WTC11 (cell line): ENCODE results near the gene ESR2. TPM values are rescaled to one million over a fixed set of nuclear protein-coding genes. Genes with fewer than 3 reads are reported as not detected.

Experiments used
- ATAC-seq: fragments of 200-7000 bp; cut with Tn5 transposase; 2 replicates; pipeline ENCODE4 v1.10.0; 2021; ENCODE audit warnings: mild to moderate bottlenecking, moderate library complexity
- CTCF ChIA-PET: fragments of 300-600 bp; sonication (Branson Sonifier 250); formaldehyde crosslinking; loops from one replicate; lab custom pipeline; 2021; ENCODE audit warnings: antibody characterized with exemption; lab: Charles Lee
- POLR2A ChIA-PET: fragments of 350-600 bp; sonication (Branson Sonifier 250); formaldehyde crosslinking; loops from one replicate; lab custom pipeline; 2021; ENCODE audit warnings: antibody characterized with exemption; lab: Charles Lee
- DNase-seq: peaks from one replicate; pipeline ENCODE4 v3.0.0; 2021; ENCODE audit warnings: low spot score
- H3K27ac Mint-ChIP-seq: 2 replicates; pipeline ENCODE4 v1.8.0; 2021; ENCODE audit warnings: mixed read lengths
- H3K27me3 Mint-ChIP-seq: 2 replicates; pipeline ENCODE4 v1.8.0; 2021; ENCODE audit warnings: low read depth, mild to moderate bottlenecking, moderate library complexity, mixed read lengths
- H3K36me3 Mint-ChIP-seq: 2 replicates; pipeline ENCODE4 v1.8.0; 2021; ENCODE audit warnings: mixed read lengths
- H3K4me1 Mint-ChIP-seq: 2 replicates; pipeline ENCODE4 v1.8.0; 2022; ENCODE audit warnings: mixed read lengths
- H3K4me3 Mint-ChIP-seq: 2 replicates; pipeline ENCODE4 v1.8.0; 2021; ENCODE audit warnings: mild to moderate bottlenecking, moderate library complexity, mixed read lengths
- H3K9me3 Mint-ChIP-seq: 2 replicates; pipeline ENCODE4 v1.8.0; 2021; ENCODE audit warnings: mixed read lengths
- AFF4 ChIP-seq: sonication (generic); formaldehyde crosslinking; IDR thresholded peaks from 2 replicates; pipeline ENCODE4 v1.8.1; 2023; ENCODE audit warnings: mild to moderate bottlenecking, missing genetic modification reagents, borderline replicate concordance
- ATF1 ChIP-seq: sonication (generic); formaldehyde crosslinking; IDR thresholded peaks from 2 replicates; pipeline ENCODE4 v1.8.1; 2023; ENCODE audit warnings: mild to moderate bottlenecking, moderate library complexity, missing genetic modification reagents
- E2F1 ChIP-seq: sonication (generic); formaldehyde crosslinking; IDR thresholded peaks from 2 replicates; pipeline ENCODE4 v1.8.0; 2022; ENCODE audit warnings: mild to moderate bottlenecking, missing genetic modification reagents
- E2F5 ChIP-seq: sonication (generic); formaldehyde crosslinking; IDR thresholded peaks from 2 replicates; pipeline ENCODE4 v1.8.1; 2022; ENCODE audit warnings: mild to moderate bottlenecking, moderate library complexity, missing genetic modification reagents
- MLX ChIP-seq: sonication (generic); formaldehyde crosslinking; IDR thresholded peaks from 2 replicates; pipeline ENCODE4 v1.8.1; 2023; ENCODE audit warnings: mild to moderate bottlenecking, missing genetic modification reagents, moderate library complexity
- NFATC4 ChIP-seq: fragments of 250-450 bp; sonication (Bioruptor Pico); IDR thresholded peaks from 2 replicates; pipeline ENCODE4 v1.9.0; 2021; ENCODE audit warnings: mild to moderate bottlenecking
- USF2 ChIP-seq: sonication (generic); formaldehyde crosslinking; IDR thresholded peaks from 2 replicates; pipeline ENCODE4 v1.8.1; 2023; ENCODE audit warnings: mild to moderate bottlenecking, missing genetic modification reagents, moderate library complexity
- ZNF423 ChIP-seq: fragments of 250-450 bp; sonication (Bioruptor Pico); IDR thresholded peaks from 2 replicates; pipeline ENCODE4 v2.1.2; 2022; ENCODE audit warnings: mild to moderate bottlenecking, moderate library complexity
- ZNF532 ChIP-seq: fragments of 250-450 bp; sonication (Bioruptor Pico); IDR thresholded peaks from 2 replicates; pipeline ENCODE4 v1.9.0; 2021; ENCODE audit warnings: mild to moderate bottlenecking, borderline replicate concordance
- total RNA-seq: library from RNA; stranded (reverse); gene quantifications from 3 replicates; pipeline ENCODE4 v1.2.3, GENCODE V29; 2021

ESR2 gene
- total RNA-seq, 1 experiment from 2014 or later, result 0.50 TPM

- no peak for TF ChIP-seq E2F5 (CRISPR knock-in tag)
- TF ChIP-seq USF2 (CRISPR knock-in tag), result no peak
- no peak for TF ChIP-seq AFF4 (CRISPR knock-in tag)
- TF ChIP-seq NFATC4, result no peak
Measured at GRCh38 chr14:64234877-64235651, 59.1 kb downstream of the ESR2 start (continued).

GRCh38 chr14:64233531-64234190 is 60.5 kb downstream of the ESR2 start:
- Mint-ChIP-seq H3K27ac (0 out of 2 replicates have a peak overlapping the region, but pooled peaks have one; percentile 27), H3K9me3 (no peaks in the 10 kb centered on the region; the same call in 1 of the 2 replicates), H3K36me3 (peaks cover 4% of the 10 kb centered on the region; the same call in 1 of the 2 replicates), H3K4me1 (no peaks in the 10 kb centered on the region), H3K27me3 (no peaks in the 10 kb centered on the region), H3K4me3 (no peak overlapping the region)
- CTCF ChIA-PET, result interaction anchor here (1.2 kb wide), 1 partner anchor 70 kb away, joined by 4 read pairs; no protein-coding TSS in a partner anchor
- ATAC-seq, result no peak
- no peak for DNase-seq
- POLR2A ChIA-PET, result no interaction called here
- TF ChIP-seq E2F1 (CRISPR knock-in tag) (no peak), MLX (no peak), ATF1 (CRISPR knock-in tag) (no peak), ZNF532 (CRISPR knock-in tag) (no peak), ZNF423 (no peak)
